PC-9 (cell line): Measurements from ENCODE around the gene CLDN25. TPM values are rescaled to one million over a fixed set of nuclear protein-coding genes. Genes with fewer than 3 reads are reported as not detected.

ENCODE experiments used
- BruUV-seq: library from RNA; stranded (reverse); fragments of 400-500 nt; replicated peaks from 2 replicates; lab custom pipeline; 2021; lab: Mats Ljungman, UMichigan
- CTCF ChIA-PET: fragments of 300-600 bp; sonication (Branson Sonifier 250); formaldehyde crosslinking; loops from one replicate; lab custom pipeline; 2022; ENCODE audit warnings: antibody characterized with exemption; lab: Charles Lee
- POLR2A ChIA-PET: fragments of 300-600 bp; sonication (Branson Sonifier 250); formaldehyde crosslinking; loops from one replicate; lab custom pipeline; 2022; ENCODE audit warnings: antibody characterized with exemption; ENCODE audit not compliant: unreplicated experiment; lab: Charles Lee
- DNase-seq, 2 experiments: peaks; one replicate each; pipeline versions ENCODE4 v3.0.0 to v3.0.0-alpha.2; 2015 to 2022; ENCODE audit warnings: mixed read lengths in 1 of 2
- H2AFZ ChIP-seq: fragments of 200-600 bp; sonication (generic); 2 replicates; pipeline ENCODE4 v1.8.1; 2017; ENCODE audit warnings: antibody characterized with exemption
- H3F3A ChIP-seq: fragments of 200-600 bp; sonication (generic); 2 replicates; pipeline ENCODE4 v1.8.1; 2017; ENCODE audit warnings: antibody characterized with exemption, mild to moderate bottlenecking, low read depth; ENCODE audit not compliant: insufficient read depth
- H3K27ac ChIP-seq: fragments of 200-600 bp; sonication (generic); 2 replicates; pipeline ENCODE4 v1.6.1; 2016; ENCODE audit warnings: mixed run types
- H3K27me3 ChIP-seq: fragments of 200-600 bp; sonication (generic); 2 replicates; pipeline ENCODE4 v1.6.1; 2016; ENCODE audit warnings: low read depth, mixed run types; ENCODE audit not compliant: insufficient read depth
- H3K36me3 ChIP-seq: fragments of 200-600 bp; sonication (generic); 2 replicates; pipeline ENCODE4 v1.6.1; 2016; ENCODE audit warnings: low read depth, mixed run types
- H3K4me1 ChIP-seq: fragments of 200-600 bp; sonication (generic); replicated peaks from 2 replicates; pipeline ENCODE4 v1.6.1; 2016; ENCODE audit warnings: mixed run types; ENCODE audit not compliant: insufficient read depth
- H3K4me2 ChIP-seq: fragments of 200-600 bp; sonication (generic); 2 replicates; pipeline ENCODE4 v1.6.1; 2017; ENCODE audit warnings: mixed run types
- H3K4me3 ChIP-seq: fragments of 200-600 bp; sonication (generic); 2 replicates; pipeline ENCODE4 v1.6.1; 2016; ENCODE audit warnings: mixed run types
- H3K79me2 ChIP-seq: fragments of 200-600 bp; sonication (generic); 2 replicates; pipeline ENCODE4 v1.6.1; 2017; ENCODE audit warnings: low read depth, mixed run types
- H3K9me2 ChIP-seq: fragments of 200-600 bp; sonication (generic); 2 replicates; pipeline ENCODE4 v1.8.1; 2017; ENCODE audit warnings: mild to moderate bottlenecking; ENCODE audit not compliant: insufficient read depth
- H3K9me3 ChIP-seq: fragments of 200-600 bp; sonication (generic); 2 replicates; pipeline ENCODE4 v1.8.1; 2016; ENCODE audit warnings: low read depth; ENCODE audit not compliant: insufficient read depth
- H4K20me1 ChIP-seq: fragments of 200-600 bp; sonication (generic); 2 replicates; pipeline ENCODE4 v1.8.1; 2017; ENCODE audit not compliant: insufficient read depth
- EZH2 ChIP-seq: fragments of 200-600 bp; sonication (generic); IDR thresholded peaks from 2 replicates; pipeline ENCODE4 v1.8.0; 2017; ENCODE audit warnings: antibody characterized with exemption, low read depth
- intact Hi-C: fragments of 100-400 bp; cut with micrococcal nuclease; formaldehyde crosslinking; loops from one replicate; pipeline ENCODE4 v1.10.0; 2022; ENCODE audit not compliant: unreplicated experiment
- total RNA-seq: library from RNA; stranded (reverse); gene quantifications from 2 replicates; pipeline ENCODE4 v1.2.3, GENCODE V29; 2021
- TF ChIP-seq, protein P1 (sequence below): fragments of 200-600 bp; sonication (generic); conservative IDR thresholded peaks from 2 replicates; pipeline ENCODE4 v1.6.1; 2017; ENCODE audit warnings: mixed run types, antibody characterized with exemption, mild to moderate bottlenecking, moderate library complexity

Gene CLDN25
- total RNA-seq, 1 experiment from 2014 or later, result not detected

DNA sequence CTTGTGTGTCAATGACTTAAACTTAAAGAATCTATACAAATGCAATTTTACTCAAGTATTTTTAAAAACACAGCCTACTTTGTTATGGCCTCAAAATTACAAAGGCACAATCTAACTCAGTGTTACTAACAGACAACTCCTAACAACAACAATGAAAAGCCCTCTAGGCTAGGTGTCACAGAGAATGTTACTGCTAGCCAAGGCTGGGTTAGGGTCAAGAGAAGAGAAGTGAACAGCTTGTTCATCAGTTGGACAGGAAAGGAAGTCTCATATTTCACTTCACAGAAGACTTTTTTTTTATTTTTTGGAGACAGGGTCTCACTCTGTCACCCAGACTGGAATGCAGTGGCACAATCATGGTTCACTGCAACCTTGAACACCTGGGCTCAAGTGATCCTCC, 26.0 kb downstream of the CLDN25 start:
- ChIA-PET CTCF (no interaction called here), POLR2A (no interaction called here)
- Histone ChIP-seq H3K4me3 (no peak overlapping the region), H3K9me3 (no peaks in the 10 kb centered on the region), H3K9me2 (no peaks in the 10 kb centered on the region), H3K79me2 (no peaks in the 10 kb centered on the region), H3K27me3 (no peaks in the 10 kb centered on the region), H3K4me2 (no peak overlapping the region), H3K27ac (no peak overlapping the region), H4K20me1 (no peaks in the 10 kb centered on the region), H3K36me3 (peaks cover 8% of the 10 kb centered on the region; the same call in 1 of the 2 replicates), H2AFZ (no peak overlapping the region), H3K4me1 (no peaks in the 10 kb centered on the region), H3F3A (no peaks in the 10 kb centered on the region)
- no TSS peak for BruUV-seq
- intact Hi-C loops, result loop anchor here (2.0 kb wide), 1 partner anchor 455 kb away; no protein-coding TSS in a partner anchor
- TF ChIP-seq, protein P1, sequence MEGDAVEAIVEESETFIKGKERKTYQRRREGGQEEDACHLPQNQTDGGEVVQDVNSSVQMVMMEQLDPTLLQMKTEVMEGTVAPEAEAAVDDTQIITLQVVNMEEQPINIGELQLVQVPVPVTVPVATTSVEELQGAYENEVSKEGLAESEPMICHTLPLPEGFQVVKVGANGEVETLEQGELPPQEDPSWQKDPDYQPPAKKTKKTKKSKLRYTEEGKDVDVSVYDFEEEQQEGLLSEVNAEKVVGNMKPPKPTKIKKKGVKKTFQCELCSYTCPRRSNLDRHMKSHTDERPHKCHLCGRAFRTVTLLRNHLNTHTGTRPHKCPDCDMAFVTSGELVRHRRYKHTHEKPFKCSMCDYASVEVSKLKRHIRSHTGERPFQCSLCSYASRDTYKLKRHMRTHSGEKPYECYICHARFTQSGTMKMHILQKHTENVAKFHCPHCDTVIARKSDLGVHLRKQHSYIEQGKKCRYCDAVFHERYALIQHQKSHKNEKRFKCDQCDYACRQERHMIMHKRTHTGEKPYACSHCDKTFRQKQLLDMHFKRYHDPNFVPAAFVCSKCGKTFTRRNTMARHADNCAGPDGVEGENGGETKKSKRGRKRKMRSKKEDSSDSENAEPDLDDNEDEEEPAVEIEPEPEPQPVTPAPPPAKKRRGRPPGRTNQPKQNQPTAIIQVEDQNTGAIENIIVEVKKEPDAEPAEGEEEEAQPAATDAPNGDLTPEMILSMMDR, result no peak
- no peak for TF ChIP-seq EZH2
- no peak for DNase-seq

DNA sequence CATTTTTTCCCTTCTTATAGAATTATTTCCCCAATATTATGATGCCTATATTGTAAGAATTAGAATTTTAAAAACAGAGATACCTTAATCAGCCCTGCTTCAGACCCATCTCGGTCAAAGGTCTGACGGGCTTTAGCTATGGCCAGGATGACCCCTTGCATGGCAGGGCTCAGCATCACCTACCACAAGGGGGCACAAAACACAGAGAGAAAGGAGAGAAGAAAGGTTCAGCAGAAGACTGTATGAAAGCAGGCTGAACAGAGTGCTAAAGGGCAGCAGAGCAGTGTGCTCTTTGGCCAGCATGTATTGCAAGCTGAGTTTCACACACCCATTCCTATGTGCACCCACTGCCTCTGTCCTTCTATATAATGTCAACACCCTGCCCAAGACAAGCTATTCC, 26.8 kb downstream of the CLDN25 start:
- no peaks in the 10 kb centered on the region for H3K4me1 ChIP-seq
- H3K27me3 ChIP-seq, result no peaks in the 10 kb centered on the region
- no peak overlapping the region for H3K4me3 ChIP-seq
- intact Hi-C loops, result loop anchor here (2.0 kb wide), 1 partner anchor 454 kb away; no protein-coding TSS in a partner anchor
- no peak overlapping the region for H3K27ac ChIP-seq
- no peak overlapping the region for H2AFZ ChIP-seq
- POLR2A ChIA-PET, result no interaction called here
- TF ChIP-seq, protein P1, result peak; percentile 61
- no peak for TF ChIP-seq EZH2
- H3F3A ChIP-seq, result no peaks in the 10 kb centered on the region
- H3K36me3 ChIP-seq, result peaks cover 8% of the 10 kb centered on the region; the same call in 1 of the 2 replicates
- no peaks in the 10 kb centered on the region for H4K20me1 ChIP-seq
- no peak overlapping the region for H3K4me2 ChIP-seq
- H3K9me3 ChIP-seq, result no peaks in the 10 kb centered on the region
- DNase-seq, result peak in 1 of 2 experiments; percentile 5
- no peaks in the 10 kb centered on the region for H3K9me2 ChIP-seq
- BruUV-seq, result no TSS peak
- H3K79me2 ChIP-seq, result no peaks in the 10 kb centered on the region
- CTCF ChIA-PET, result interaction anchor here (0.6 kb wide), 1 partner anchor 12 kb away, joined by 4 read pairs; no protein-coding TSS in a partner anchor

DNA sequence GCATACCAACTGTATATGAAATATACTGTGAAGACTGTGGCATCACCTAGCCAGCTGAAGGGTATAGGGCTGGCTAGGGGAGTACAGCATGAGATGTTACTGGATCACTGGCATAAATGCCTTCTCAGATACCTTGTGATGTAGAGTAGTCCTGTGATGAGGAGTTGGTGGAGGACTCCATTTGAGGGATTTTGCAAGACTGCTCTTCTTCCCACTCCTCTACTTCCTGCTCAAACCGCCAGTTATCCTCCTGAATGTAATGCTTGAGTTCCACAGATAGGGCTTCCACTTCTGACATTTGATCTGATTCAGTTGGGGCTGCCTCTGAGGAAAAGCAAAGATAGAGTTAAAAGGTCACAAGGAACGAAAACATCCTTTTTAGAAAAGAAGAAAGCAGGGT, 29.3 kb downstream of the CLDN25 start:
- H3K4me3 ChIP-seq, result no peak overlapping the region
- no peaks in the 10 kb centered on the region for H3K4me1 ChIP-seq
- DNase-seq, result no peak
- CTCF ChIA-PET, result no interaction called here
- H3F3A ChIP-seq, result no peaks in the 10 kb centered on the region
- intact Hi-C loops, result no loop called here
- H3K9me3 ChIP-seq, result no peaks in the 10 kb centered on the region
- H3K36me3 ChIP-seq, result peaks cover 12% of the 10 kb centered on the region; the same call in 1 of the 2 replicates
- POLR2A ChIA-PET, result no interaction called here
- no peak overlapping the region for H2AFZ ChIP-seq
- no peaks in the 10 kb centered on the region for H3K27me3 ChIP-seq
- no peaks in the 10 kb centered on the region for H4K20me1 ChIP-seq
- H3K79me2 ChIP-seq, result no peaks in the 10 kb centered on the region
- no TSS peak for BruUV-seq
- no peak overlapping the region for H3K4me2 ChIP-seq
- no peak for TF ChIP-seq EZH2
- TF ChIP-seq, protein P1, result no peak
- H3K27ac ChIP-seq, result no peak overlapping the region
- H3K9me2 ChIP-seq, result no peaks in the 10 kb centered on the region
